ENCODE data around the gene CCR9. TPM values are rescaled to one million over a fixed set of nuclear protein-coding genes. Genes with fewer than 3 reads are reported as not detected.

The CCR9 gene
- total RNA-seq, 1 donor from 2014 or later = not detected

GRCh38 chr3:45895686-45896468 is 9.5 kb downstream of the CCR9 start:
- Mint-ChIP-seq H3K36me3 (ENCODE audit: unreplicated experiment) (no peaks in the 10 kb centered on the region), H3K9me3 (ENCODE audit: unreplicated experiment) (no peaks in the 10 kb centered on the region), H3K27me3 (ENCODE audit: unreplicated experiment) (peaks cover 31% of the 10 kb centered on the region), H3K27ac (ENCODE audit: unreplicated experiment) (no peak overlapping the region), H3K4me1 (ENCODE audit: unreplicated experiment) (peaks cover 23% of the 10 kb centered on the region), H3K4me3 (ENCODE audit: unreplicated experiment) (no peak overlapping the region)
- DNase-seq (ENCODE audit: extremely low spot score, unreplicated experiment) = no peak
- no peak for TF ChIP-seq CTCF (IDR thresholded peaks at IDR 0.05)

GRCh38 chr3:45896956-45897355 is 10.6 kb downstream of the CCR9 start:
- DNase-seq (ENCODE audit: extremely low spot score, unreplicated experiment) = no peak
- Mint-ChIP-seq H3K4me1 (ENCODE audit: unreplicated experiment) (peaks cover 17% of the 10 kb centered on the region), H3K9me3 (ENCODE audit: unreplicated experiment) (no peaks in the 10 kb centered on the region), H3K27me3 (ENCODE audit: unreplicated experiment) (peaks cover 20% of the 10 kb centered on the region), H3K36me3 (ENCODE audit: unreplicated experiment) (no peaks in the 10 kb centered on the region), H3K27ac (ENCODE audit: unreplicated experiment) (peak overlapping the region; percentile 11), H3K4me3 (ENCODE audit: unreplicated experiment) (no peak overlapping the region)
- TF ChIP-seq CTCF (IDR thresholded peaks at IDR 0.05) = no peak

- TF ChIP-seq CTCF (IDR thresholded peaks at IDR 0.05) = no peak
- H3K36me3 Mint-ChIP-seq (ENCODE audit: unreplicated experiment) = no peaks in the 10 kb centered on the region
- no peaks in the 10 kb centered on the region for H3K27me3 Mint-ChIP-seq (ENCODE audit: unreplicated experiment)
- H3K9me3 Mint-ChIP-seq (ENCODE audit: unreplicated experiment) = no peaks in the 10 kb centered on the region
- no peak overlapping the region for H3K4me3 Mint-ChIP-seq (ENCODE audit: unreplicated experiment)
- peaks cover 2% of the 10 kb centered on the region for H3K4me1 Mint-ChIP-seq (ENCODE audit: unreplicated experiment)
- no peak overlapping the region for H3K27ac Mint-ChIP-seq (ENCODE audit: unreplicated experiment)
- no peak for DNase-seq (ENCODE audit: extremely low spot score, unreplicated experiment)
Observed at GRCh38 chr3:45904931-45905330, 18.6 kb downstream of the CCR9 start.

DNA sequence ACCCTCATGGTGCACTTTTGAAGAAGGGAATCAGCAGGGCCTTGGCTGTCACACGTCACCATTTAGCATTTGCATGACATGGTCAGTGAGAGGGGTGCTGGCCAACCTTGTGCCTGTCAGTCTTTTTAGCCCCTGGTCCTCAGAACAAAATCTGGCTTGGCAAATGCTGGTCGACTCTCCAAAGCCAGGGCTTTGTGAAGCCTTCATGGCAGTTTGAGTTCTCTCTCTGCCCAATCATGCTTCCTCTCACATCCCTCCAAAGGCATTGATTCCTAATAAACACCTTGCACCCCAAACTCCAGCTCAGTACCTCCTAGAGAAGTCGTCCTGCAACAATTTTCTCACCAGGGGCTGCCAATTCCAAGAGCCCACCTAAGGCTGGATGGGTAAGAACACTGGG is 19.4 kb downstream of the CCR9 start:
- Mint-ChIP-seq H3K36me3 (ENCODE audit: unreplicated experiment) (peaks cover 1% of the 10 kb centered on the region), H3K27ac (ENCODE audit: unreplicated experiment) (no peak overlapping the region), H3K9me3 (ENCODE audit: unreplicated experiment) (no peaks in the 10 kb centered on the region), H3K27me3 (ENCODE audit: unreplicated experiment) (no peaks in the 10 kb centered on the region), H3K4me1 (ENCODE audit: unreplicated experiment) (peaks cover 2% of the 10 kb centered on the region), H3K4me3 (ENCODE audit: unreplicated experiment) (no peak overlapping the region)
- TF ChIP-seq CTCF (IDR thresholded peaks at IDR 0.05) = no peak
- no peak for DNase-seq (ENCODE audit: extremely low spot score, unreplicated experiment)

GRCh38 chr3:45906681-45907407 is 20.5 kb downstream of the CCR9 start:
- no peak overlapping the region for H3K27ac Mint-ChIP-seq (ENCODE audit: unreplicated experiment)
- H3K4me1 Mint-ChIP-seq (ENCODE audit: unreplicated experiment) = peaks cover 2% of the 10 kb centered on the region
- TF ChIP-seq CTCF (IDR thresholded peaks at IDR 0.05) = peak; percentile 39
- H3K36me3 Mint-ChIP-seq (ENCODE audit: unreplicated experiment) = peaks cover 1% of the 10 kb centered on the region
- no peak overlapping the region for H3K4me3 Mint-ChIP-seq (ENCODE audit: unreplicated experiment)
- H3K9me3 Mint-ChIP-seq (ENCODE audit: unreplicated experiment) = no peaks in the 10 kb centered on the region
- no peak for DNase-seq (ENCODE audit: extremely low spot score, unreplicated experiment)
- H3K27me3 Mint-ChIP-seq (ENCODE audit: unreplicated experiment) = no peaks in the 10 kb centered on the region

Data from osteocyte (in vitro differentiated cells).